ENCODE measurements around the gene LDAH. TPM values are rescaled to one million over a fixed set of nuclear protein-coding genes. Genes with fewer than 3 reads are reported as not detected.

Gene LDAH
- total and polyA plus RNA-seq, 2 experiments from 2014 or later, result 12.1 to 37.5 TPM

DNA sequence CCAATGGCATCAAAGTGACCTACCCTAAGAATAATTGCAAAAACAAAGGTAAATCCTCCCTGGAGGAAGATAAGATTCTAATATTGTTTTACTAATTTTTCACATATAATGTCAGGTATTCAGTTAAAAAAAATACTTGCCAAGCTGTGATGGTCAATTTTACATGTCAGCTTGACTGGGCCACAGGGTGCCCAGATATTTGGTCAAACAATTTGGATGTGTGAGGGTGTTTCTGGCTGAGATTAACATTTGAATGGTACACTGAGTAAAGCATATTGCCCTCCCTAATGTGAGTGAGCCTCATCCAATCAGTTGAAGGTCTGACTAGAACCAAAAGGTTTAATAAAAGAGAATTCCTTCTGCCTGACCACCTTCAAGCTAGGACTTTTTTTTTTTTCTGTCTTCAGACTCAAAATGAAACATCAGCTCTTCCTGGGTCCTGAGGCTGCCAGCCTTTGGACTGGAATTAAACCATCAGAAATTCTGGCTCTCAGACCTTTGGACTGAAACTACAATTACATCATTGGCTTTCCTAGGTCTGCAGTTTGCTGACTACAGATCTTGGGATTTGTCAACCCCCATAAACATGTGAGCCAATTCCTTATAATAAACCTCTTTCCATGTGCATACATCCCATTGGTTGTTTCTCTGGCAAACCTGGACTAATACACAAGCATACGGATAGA is 65.4 kb downstream of the LDAH start:
- Histone ChIP-seq H3K4me3 (no peak overlapping the region), H3K9me2 (ENCODE audit: insufficient read depth) (0 out of 2 replicates have a peak, but pooled peaks cover 3% of the 10 kb centered on the region), H3K79me2 (replicated peaks; ENCODE audit: insufficient read depth) (no peaks in the 10 kb centered on the region), H3K27me3 (ENCODE audit: insufficient read depth) (no peaks in the 10 kb centered on the region), H3K4me2 (no peak overlapping the region), H3F3A (replicated peaks; ENCODE audit: low read depth) (no peaks in the 10 kb centered on the region), H3K27ac (ENCODE audit: low read depth) (no peak overlapping the region), H3K4me1 (ENCODE audit: insufficient read depth) (no peaks in the 10 kb centered on the region), H4K20me1 (replicated peaks; ENCODE audit: insufficient read depth) (0 out of 2 replicates have a peak, but pooled peaks cover 10% of the 10 kb centered on the region), H2AFZ (no peak overlapping the region), H3K36me3 (ENCODE audit: insufficient read depth) (no peaks in the 10 kb centered on the region)
- H3K36me3 Mint-ChIP-seq (ENCODE audit: low read depth), result peaks cover 22% of the 10 kb centered on the region
- TF ChIP-seq ZNF114 (CRISPR knock-in tag; IDR thresholded peaks at IDR 0.05) (no peak), ZNF331 (CRISPR knock-in tag; IDR thresholded peaks at IDR 0.05; ENCODE audit: low read depth) (no peak), JUNB (IDR thresholded peaks at IDR 0.05; ENCODE audit: unreplicated experiment) (no peak), EZH2 (IDR thresholded peaks at IDR 0.05; ENCODE audit: low read depth, unreplicated experiment) (no peak), STAT1 (IDR thresholded peaks at IDR 0.05; ENCODE audit: unreplicated experiment) (no peak), NANOG (IDR thresholded peaks at IDR 0.05; ENCODE audit: borderline replicate concordance) (no peak), POLR2AphosphoS5 (IDR thresholded peaks at IDR 0.05; ENCODE audit: low read depth) (no peak)
- TF ChIP-seq, protein P1, sequence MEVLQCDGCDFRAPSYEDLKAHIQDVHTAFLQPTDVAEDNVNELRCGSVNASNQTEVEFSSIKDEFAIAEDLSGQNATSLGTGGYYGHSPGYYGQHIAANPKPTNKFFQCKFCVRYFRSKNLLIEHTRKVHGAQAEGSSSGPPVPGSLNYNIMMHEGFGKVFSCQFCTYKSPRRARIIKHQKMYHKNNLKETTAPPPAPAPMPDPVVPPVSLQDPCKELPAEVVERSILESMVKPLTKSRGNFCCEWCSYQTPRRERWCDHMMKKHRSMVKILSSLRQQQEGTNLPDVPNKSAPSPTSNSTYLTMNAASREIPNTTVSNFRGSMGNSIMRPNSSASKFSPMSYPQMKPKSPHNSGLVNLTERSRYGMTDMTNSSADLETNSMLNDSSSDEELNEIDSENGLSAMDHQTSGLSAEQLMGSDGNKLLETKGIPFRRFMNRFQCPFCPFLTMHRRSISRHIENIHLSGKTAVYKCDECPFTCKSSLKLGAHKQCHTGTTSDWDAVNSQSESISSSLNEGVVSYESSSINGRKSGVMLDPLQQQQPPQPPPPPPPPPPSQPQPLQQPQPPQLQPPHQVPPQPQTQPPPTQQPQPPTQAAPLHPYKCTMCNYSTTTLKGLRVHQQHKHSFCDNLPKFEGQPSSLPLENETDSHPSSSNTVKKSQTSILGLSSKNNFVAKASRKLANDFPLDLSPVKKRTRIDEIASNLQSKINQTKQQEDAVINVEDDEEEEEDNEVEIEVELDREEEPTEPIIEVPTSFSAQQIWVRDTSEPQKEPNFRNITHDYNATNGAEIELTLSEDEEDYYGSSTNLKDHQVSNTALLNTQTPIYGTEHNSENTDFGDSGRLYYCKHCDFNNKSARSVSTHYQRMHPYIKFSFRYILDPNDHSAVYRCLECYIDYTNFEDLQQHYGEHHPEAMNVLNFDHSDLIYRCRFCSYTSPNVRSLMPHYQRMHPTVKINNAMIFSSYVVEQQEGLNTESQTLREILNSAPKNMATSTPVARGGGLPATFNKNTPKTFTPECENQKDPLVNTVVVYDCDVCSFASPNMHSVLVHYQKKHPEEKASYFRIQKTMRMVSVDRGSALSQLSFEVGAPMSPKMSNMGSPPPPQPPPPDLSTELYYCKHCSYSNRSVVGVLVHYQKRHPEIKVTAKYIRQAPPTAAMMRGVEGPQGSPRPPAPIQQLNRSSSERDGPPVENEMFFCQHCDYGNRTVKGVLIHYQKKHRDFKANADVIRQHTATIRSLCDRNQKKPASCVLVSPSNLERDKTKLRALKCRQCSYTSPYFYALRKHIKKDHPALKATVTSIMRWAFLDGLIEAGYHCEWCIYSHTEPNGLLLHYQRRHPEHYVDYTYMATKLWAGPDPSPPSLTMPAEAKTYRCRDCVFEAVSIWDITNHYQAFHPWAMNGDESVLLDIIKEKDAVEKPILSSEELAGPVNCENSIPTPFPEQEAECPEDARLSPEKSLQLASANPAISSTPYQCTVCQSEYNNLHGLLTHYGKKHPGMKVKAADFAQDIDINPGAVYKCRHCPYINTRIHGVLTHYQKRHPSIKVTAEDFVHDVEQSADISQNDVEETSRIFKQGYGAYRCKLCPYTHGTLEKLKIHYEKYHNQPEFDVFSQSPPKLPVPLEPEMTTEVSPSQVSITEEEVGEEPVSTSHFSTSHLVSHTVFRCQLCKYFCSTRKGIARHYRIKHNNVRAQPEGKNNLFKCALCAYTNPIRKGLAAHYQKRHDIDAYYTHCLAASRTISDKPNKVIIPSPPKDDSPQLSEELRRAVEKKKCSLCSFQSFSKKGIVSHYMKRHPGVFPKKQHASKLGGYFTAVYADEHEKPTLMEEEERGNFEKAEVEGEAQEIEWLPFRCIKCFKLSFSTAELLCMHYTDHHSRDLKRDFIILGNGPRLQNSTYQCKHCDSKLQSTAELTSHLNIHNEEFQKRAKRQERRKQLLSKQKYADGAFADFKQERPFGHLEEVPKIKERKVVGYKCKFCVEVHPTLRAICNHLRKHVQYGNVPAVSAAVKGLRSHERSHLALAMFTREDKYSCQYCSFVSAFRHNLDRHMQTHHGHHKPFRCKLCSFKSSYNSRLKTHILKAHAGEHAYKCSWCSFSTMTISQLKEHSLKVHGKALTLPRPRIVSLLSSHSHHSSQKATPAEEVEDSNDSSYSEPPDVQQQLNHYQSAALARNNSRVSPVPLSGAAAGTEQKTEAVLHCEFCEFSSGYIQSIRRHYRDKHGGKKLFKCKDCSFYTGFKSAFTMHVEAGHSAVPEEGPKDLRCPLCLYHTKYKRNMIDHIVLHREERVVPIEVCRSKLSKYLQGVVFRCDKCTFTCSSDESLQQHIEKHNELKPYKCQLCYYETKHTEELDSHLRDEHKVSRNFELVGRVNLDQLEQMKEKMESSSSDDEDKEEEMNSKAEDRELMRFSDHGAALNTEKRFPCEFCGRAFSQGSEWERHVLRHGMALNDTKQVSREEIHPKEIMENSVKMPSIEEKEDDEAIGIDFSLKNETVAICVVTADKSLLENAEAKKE (CRISPR knock-in tag; IDR thresholded peaks at IDR 0.05), result no peak
- H3K27ac Mint-ChIP-seq, result no peak overlapping the region
- H3K4me3 Mint-ChIP-seq, result no peak overlapping the region
- no peaks in the 10 kb centered on the region; the same call in 1 of the 3 replicates for H3K9me3 Mint-ChIP-seq
- no peak for DNase-seq (ENCODE audit: low spot score)
- H3K4me1 Mint-ChIP-seq, result no peaks in the 10 kb centered on the region
- ATAC-seq, result no peak
- peaks cover 1% of the 10 kb centered on the region for H3K27me3 Mint-ChIP-seq (ENCODE audit: insufficient read depth, low read depth, poor library complexity)

Measured in GM23338 (cell line).